SK-N-SH treated with all-trans-retinoic acid at 6 μM for 48 hours (cell line): ENCODE data around the gene ACSL6.

Experiments used
- ARNTL ChIP-seq: fragments of 450-650 bp; formaldehyde crosslinking; IDR thresholded peaks from 2 replicates; pipeline ENCODE4 v1.5.0; 2020; ENCODE audit warnings: low read depth, mild to moderate bottlenecking, moderate library complexity, borderline replicate concordance
- BACH2 ChIP-seq: fragments of 250-450 bp; sonication (Bioruptor Pico); IDR thresholded peaks from 2 replicates; pipeline ENCODE4 v1.9.0; 2021; ENCODE audit warnings: mild to moderate bottlenecking, borderline replicate concordance
- CREB5 ChIP-seq: fragments of 250-450 bp; sonication (Bioruptor Pico); IDR thresholded peaks from 2 replicates; pipeline ENCODE4 v1.5.1; 2020; ENCODE audit warnings: low read depth, mild to moderate bottlenecking, moderate library complexity
- ISL1 ChIP-seq: fragments of 250-450 bp; sonication (Bioruptor Pico); IDR thresholded peaks from 2 replicates; pipeline ENCODE4 v2.1.2; 2022; ENCODE audit warnings: mild to moderate bottlenecking, moderate library complexity
- POU6F1 ChIP-seq: fragments of 250-450 bp; sonication (Bioruptor Pico); IDR thresholded peaks from 2 replicates; pipeline ENCODE4 v1.8.0; 2021; ENCODE audit warnings: low read depth, mild to moderate bottlenecking, moderate library complexity, borderline replicate concordance
- RARB ChIP-seq: fragments of 250-450 bp; sonication (Bioruptor Pico); IDR thresholded peaks from 2 replicates; pipeline ENCODE4 v1.8.0; 2021; ENCODE audit warnings: mild to moderate bottlenecking, moderate library complexity
- SNAI2 ChIP-seq: fragments of 250-450 bp; sonication (Bioruptor Pico); IDR thresholded peaks from 2 replicates; pipeline ENCODE4 v1.5.0; 2020; ENCODE audit warnings: mild to moderate bottlenecking, moderate library complexity
- TOX ChIP-seq: fragments of 250-450 bp; sonication (Bioruptor Pico); IDR thresholded peaks from 2 replicates; pipeline ENCODE4 v1.8.0; 2021; ENCODE audit warnings: mild to moderate bottlenecking, moderate library complexity, borderline replicate concordance
- ZFP30 ChIP-seq: fragments of 450-650 bp; formaldehyde crosslinking; IDR thresholded peaks from 2 replicates; pipeline ENCODE4 v1.5.0; 2022; ENCODE audit warnings: mild to moderate bottlenecking, moderate library complexity

DNA sequence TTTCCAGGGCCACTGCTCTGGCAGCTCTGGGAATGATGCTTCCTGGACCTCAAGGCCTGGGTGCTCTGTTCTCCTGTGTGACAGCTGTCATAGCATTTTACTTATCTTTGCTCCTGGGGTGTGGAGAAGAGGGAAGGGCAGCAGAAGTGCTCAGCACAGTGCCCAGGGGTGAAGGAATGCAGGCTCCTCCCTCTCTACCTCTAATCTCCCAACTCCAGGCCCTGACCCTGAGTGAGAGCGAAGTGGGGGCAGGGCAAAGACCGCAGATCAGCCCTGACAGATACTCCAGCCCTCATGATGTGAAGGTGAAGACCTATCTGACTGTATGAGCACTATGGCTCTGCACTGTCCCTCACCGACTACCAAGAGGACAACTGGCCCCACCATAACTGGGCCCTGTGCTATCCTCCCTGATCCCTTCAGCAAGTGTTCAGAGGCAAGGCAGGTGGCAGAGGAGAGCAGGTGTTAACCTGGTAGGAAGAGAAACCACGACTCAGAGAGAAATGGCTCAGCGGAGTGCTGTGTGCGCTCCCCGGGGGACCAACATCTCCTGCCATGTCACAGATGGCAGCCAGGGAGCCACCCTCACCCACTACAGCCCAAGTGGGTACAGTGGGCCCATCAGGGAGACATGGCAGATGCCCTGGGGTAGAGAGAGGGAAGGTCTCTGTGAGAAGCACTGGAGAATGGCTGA, 16.8 kb downstream of the ACSL6 start:
- no peak for TF ChIP-seq RARB (CRISPR knock-in tag)
- no peak for TF ChIP-seq ISL1 (CRISPR knock-in tag)
- no peak for TF ChIP-seq ARNTL (CRISPR knock-in tag)
- TF ChIP-seq CREB5 (CRISPR knock-in tag), result no peak
- no peak for TF ChIP-seq ZFP30 (CRISPR knock-in tag)
- no peak for TF ChIP-seq POU6F1 (CRISPR knock-in tag)
- TF ChIP-seq BACH2, result no peak
- no peak for TF ChIP-seq TOX
- TF ChIP-seq SNAI2, result no peak
